ENCODE data around the gene B9D1.

The B9D1 gene

DNA sequence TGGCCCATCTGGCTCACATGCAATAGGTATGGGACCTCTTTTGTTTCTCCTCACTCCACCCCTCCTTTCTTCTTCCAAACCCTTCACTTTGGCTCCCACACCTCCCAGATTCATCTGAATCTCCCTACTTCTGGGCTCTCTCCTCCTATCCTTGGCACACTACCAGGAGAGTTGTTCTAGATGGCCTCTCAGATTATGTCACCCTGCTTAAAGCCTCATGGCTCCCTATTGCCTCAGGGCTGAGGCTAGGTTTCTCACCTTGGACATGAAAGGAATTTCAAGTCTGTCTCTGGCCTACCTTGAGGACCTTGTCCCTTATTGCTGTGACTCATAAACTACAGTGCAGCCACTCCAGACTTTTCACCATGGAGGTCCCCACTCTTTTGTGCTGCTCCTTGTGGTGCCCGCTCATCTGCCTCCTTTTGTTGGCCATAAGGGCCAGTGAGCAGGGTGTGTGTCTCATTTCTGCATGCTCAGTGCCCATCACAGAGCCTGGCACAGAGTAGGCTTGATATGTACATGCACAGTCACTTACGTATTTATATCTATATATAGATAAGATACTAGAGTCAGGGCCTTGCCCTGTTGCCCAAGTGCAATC is 25.5 kb upstream of the B9D1 start:
- FAIRE-seq, result no peak

DNA sequence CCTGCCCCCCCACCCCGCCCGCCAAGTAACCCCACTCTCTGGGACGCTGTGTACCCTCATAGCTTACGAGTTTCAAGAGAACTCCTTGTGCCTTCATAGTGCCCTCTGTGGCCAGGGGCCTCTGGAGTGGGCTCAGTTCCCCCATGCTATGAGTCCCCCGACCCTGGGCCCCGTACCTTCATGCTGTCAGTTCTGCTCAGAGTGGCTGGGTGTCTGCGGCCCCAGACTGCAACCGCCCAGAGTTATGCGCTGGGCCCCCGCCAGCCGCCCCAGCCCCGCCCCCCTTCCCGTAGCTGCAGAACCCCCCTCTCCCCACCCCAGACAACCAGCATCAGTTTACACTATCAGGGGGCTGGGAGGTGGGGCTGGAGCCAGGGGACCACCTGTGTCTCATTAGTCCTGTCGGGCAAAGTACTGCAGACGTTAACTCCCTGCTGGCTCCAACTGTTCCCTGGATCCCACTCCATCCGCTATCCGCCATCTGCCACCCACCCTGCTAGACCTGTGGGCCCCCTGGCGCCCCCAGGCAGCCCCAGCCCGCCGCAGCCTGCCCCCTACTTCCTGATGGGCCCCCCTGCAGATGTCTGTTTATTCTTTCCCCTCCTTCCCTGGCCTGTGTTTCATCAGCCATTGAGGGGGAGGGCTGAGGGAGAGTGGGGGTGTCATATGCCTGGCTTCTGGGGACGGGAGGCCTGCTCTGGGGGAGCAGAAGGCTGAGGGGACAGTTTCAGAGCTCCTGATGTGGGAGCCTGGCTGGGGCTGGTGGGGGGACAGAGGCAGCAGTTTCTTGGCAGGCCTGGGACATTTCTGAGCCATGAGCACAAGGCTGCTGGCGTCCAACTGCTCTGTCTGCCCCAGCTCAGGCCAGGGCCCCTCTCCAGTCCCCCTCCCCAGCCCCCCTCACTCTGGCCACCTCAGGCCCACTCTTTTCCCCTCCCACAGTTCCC is 24.7 kb upstream of the B9D1 start, which contains the start of gene MFAP4:
Gene MFAP4 (minus strand): TSS at position 217 of the 947 bp plus-strand sequence. CDS start 35 bp downstream, at position 182.
- FAIRE-seq, result no peak

GRCh38 chr17:19386051-19386929 is 23.8 kb upstream of the B9D1 start:
- no peak for FAIRE-seq

DNA sequence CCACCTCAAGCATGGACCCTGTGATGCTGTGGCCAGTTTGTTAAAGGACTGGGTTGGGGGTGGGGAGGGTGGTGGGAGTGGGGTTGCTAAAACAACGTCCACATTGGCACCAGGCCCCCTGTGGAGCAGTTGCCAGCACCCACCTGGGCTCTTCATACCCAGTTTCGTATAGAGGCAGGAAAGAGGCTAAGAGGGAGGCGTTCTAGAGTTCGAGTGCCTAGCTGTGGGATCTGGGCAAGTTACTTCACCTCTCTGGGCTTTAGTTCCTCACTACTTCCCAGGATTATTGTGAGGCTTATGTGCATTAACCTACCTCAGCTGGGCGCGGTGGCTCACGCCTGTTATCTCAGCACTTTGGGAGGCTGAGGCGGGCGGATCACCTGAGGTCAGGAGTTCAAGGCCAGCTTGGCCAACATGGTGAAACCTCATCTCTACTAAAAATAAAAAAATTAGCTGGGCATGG is 23.0 kb upstream of the B9D1 start:
- no peak for FAIRE-seq

DNA sequence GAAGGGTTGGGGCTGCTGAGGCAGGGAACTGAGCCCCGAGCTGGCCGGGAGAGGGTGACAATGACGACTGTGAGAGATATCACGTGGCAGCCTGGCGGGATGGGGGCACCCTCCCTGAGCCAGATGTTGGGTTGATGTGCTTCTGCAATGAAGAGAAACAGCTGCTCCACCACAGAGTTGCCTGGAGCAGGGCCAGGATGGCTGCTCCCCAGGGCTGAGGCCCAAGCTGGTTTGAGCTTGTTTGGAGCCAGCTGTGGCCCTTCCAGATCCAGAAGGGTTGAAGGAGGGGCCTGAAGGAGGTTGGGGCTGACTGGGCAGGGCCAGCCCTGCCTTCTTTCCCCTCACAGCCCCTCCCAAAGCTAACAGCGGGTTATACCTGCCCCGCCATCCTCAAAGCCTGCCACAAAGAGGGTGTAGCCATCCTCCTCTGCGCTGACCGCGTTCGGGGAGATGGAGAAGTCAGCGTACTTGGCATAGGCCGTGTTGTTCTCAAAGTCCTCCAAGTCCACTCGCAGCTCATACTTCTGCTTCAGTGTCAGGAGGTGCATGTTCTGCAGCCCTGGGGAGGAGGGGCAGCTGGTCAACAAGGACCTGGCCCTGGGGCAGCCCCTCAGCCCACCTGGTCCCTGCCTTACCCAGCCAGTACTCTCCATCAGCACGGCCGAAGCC is 22.3 kb upstream of the B9D1 start:
- no peak for FAIRE-seq

DNA sequence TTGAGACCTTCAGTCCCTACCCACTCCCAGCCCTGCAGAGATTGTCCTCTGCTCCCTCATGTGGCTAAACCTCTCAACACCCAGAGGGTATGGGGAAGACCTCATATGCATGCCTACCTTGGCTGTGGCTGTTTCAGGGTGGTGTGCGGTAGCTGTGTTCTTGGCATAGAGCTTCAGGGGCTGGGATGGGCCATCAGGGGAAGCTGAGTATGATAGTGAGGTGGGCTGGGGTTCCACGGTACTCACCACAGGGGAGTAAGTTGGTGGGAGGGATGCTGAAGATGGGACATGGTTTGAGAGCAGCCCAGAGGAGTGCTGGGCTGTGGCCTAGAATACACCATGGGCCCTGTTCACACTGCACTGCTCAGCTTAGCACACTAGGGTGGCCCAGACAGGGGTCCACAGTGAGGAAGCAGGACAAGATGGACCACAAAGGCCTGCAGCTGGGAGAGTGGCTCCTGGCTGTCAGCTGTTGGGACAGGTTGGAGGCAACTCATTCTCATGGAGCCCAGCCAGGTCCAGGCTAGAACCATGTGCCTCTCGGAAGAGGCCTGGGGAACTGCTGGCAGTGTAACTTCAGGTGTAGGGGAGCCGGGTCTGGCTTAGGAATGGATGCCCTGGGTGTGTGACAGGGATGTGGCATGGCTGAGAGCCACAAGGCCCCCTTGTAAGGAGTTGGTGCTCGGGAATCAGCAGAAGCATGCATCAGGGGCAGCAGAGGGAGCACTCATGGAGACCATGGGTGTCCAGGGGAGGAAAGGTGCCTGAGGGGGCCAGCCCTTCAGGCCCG is 21.4 kb upstream of the B9D1 start:
- FAIRE-seq, result no peak

GRCh38 chr17:19382531-19383444 is 20.3 kb upstream of the B9D1 start:
- no peak for FAIRE-seq

DNA sequence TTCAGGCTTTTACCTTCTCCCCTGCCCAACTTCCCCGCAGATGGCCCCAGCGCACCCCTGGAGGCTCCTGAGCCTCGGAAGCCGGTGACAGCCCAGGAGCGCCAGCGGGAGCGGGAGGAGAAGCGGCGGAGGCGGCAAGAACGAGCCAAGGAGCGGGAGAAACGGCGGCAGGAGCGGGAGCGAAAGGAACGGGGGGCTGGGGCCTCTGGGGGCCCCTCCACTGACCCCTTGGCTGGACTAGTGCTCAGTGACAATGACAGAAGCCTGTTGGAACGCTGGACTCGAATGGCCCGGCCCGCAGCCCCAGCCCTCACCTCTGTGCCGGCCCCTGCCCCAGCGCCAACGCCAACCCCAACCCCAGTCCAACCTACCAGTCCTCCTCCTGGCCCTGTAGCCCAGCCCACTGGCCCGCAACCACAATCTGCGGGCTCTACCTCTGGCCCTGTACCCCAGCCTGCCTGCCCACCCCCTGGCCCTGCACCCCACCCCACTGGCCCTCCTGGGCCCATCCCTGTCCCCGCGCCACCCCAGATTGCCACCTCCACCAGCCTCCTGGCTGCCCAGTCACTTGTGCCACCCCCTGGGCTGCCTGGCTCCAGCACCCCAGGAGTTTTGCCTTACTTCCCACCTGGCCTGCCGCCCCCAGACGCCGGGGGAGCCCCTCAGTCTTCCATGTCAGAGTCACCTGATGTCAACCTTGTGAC is 19.4 kb upstream of the B9D1 start:
- no peak for FAIRE-seq

GRCh38 chr17:19381361-19381740 is 18.8 kb upstream of the B9D1 start:
- FAIRE-seq, result no peak

- no peak for FAIRE-seq
Observed at GRCh38 chr17:19380481-19381301, 18.2 kb upstream of the B9D1 start.

- no peak for FAIRE-seq
Observed at GRCh38 chr17:19379361-19380065, 17.0 kb upstream of the B9D1 start.

DNA sequence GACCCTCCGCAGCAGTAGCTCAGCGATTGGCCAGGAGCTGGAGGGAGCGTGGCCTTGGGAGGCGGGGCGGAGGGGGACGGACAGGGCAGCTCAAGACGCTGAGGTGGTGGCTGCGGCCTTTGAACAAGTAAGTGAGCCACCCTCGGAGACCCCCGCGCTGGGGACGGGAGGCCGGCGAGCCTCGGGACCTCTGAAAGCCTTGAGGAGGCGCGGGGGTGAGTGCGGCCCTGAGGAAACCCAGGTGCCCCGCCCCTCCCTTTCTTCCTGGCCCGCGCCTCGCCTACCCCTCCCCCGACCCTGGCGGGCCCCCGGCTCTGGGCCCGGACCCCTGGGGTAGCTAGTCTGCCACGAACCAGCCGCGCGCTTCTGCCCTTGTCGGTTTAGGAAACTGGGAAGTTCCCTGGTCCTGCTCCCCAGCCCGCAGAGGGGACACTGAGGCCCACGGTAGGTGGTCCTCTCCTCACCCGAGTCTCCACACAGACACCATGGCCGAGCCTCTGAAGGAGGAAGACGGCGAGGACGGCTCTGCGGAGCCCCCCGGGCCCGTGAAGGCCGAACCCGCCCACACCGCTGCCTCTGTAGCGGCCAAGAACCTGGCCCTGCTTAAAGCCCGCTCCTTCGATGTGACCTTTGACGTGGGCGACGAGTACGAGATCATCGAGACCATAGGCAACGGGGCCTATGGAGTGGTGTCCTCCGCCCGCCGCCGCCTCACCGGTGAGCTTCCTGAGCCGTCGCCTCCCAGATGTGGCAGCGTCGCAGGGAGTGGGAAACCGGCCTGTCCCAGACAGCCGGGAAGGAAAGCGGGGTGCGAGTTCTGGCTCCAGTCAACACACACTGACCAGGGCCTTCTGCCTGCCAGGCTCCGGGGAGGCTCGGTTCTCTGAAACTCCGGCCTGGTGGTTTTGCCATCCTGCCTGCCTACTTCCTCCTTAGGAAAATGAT is 16.2 kb upstream of the B9D1 start, which contains the start of gene MAPK7:
Gene MAPK7 (plus strand): TSS at position 83 of the 945 bp plus-strand sequence. CDS start 403 bp downstream, at position 486.
- FAIRE-seq, result no peak

DNA sequence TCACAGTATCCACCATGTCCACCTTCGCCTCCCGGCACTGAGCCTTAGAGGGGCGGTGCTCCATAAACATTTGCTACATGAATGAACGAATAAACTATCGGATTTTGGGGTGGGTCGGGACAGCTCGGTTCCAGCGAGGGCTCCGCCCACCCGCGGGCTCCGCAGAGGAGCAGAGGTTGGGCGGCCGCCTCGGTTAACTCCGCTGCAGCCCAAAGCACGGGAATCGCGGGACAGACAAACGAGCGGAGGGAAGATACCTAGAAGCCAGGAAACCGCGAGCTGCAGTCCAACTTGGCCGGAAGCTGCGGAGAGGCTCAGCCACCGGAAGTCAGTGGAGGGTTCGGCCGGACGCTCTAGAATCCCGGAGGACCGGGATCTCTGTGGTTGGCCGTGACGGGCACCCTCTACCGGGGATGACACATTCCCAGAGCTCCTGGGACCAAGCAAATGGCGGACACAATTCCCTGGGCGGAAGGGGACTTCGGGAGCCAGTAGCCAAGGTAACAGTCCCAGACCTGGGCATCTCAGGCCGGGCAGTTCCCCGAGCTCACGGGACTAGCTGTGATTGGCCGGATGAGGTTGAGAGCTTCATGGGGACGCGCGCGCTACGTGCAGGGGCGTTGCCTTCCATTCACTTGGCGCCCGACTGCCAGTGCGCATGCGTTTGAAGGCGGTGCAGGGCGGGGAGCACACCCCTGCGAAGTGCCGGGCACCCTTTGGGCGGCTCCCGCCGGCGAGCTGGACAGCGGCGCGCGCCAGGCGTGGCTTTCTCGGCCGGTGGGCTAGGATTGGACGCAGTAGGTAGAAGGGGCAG is 15.3 kb upstream of the B9D1 start:
- peak; percentile 98 for FAIRE-seq

GRCh38 chr17:19376811-19377210 is 14.3 kb upstream of the B9D1 start:
- no peak for FAIRE-seq

- no peak for FAIRE-seq
Observed at GRCh38 chr17:19375732-19376131, 13.2 kb upstream of the B9D1 start.

DNA sequence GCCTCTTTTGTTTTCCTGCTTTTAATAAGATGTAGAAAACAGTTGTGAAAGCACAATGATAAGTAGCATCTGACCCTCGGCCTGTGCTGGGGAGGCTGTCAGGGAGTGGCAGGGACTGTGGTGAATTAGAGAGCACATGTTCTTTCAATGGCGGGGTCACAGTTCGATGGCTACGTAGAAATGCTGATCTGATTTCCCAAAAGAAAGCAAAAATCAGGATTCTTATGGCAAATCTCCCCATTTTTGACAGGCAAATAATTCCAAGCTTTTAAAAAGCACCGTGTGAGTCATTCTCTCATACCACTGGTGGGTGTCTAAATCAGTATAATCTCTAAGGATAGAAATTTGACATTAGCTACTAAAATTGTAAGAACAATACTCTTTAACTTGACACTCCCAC is 11.6 kb upstream of the B9D1 start:
- no peak for FAIRE-seq
